ENCODE results near the gene PAM. TPM values are rescaled to one million over a fixed set of nuclear protein-coding genes. Genes with fewer than 3 reads are reported as not detected.
A peak's percentile ranks its signal among the peaks of the same experiment; 100 is the strongest.
"Not testable (repeated sequence)": the region's sequence is repeated elsewhere in the genome, so short reads cannot be mapped to it uniquely, and the experiment has no call there.

The PAM gene
- total RNA-seq, 2 donors from 2014 or later, result 66.5 to 153 TPM

- ATAC-seq (replicated peaks), result peak; percentile 73
- H3K4me3 Mint-ChIP-seq, result peak overlapping the region; percentile 81
- no peaks in the 10 kb centered on the region for H3K27me3 Mint-ChIP-seq
- peak overlapping the region; percentile 91 for H3K27ac Mint-ChIP-seq
- peaks cover 68% of the 10 kb centered on the region for H3K4me1 Mint-ChIP-seq
- H3K36me3 Mint-ChIP-seq (ENCODE audit: low read depth), result peaks cover 54% of the 10 kb centered on the region
- no peaks in the 10 kb centered on the region for H3K9me3 Mint-ChIP-seq
Observed at GRCh38 chr5:102762095-102762534, 7.0 kb downstream of the PAM start.

DNA sequence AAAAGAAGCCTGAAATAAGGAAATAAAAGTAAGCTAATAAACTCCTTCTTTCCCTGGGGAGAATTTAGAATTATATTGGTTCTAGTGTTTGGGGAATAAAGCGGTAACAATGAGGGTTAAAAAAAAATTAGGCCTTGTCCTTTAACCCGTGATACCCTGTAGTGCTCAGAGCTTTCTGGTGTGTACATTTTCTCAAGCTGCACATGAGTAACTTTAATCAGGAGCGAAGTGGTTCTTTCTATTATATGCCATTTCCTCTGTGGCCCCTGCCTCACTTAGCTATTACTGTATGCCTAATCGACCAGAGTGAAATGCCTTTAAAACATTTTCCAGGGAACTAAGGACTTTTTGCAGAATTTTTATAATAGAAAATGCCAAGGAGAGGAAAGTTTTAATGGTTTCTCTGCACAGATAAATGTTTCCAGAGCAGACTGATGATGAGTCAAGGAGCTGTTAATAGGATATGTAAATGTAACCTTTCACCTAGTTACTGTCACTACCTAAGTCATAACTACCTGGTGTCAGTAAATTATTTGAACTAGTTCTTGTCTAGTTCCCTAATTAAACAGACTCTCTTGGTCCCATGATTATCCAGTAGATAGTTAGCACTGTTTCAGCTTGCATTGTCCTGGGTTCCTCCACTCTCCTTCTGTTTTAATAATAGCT lies 7.6 kb downstream of the PAM start:
- H3K27me3 Mint-ChIP-seq, result no peaks in the 10 kb centered on the region

DNA sequence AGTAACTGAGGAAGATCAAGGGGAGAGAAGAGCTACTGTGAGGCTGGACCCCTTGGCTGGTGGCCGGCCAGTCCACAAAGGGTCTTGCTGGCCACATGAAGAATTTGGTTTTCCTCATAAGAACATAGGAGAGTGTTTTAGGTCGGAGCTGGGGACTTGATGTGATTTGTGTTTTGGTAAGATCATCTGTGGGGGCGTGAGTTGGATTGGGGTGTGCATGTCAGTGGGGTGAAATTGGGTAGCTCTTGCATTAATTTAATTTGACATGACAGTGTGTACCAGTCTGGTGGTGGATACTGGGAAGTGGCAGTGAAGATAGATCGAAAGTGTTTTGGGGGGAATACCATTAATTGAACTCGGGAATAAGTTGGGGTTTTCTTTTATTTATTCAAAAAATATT lies 8.6 kb downstream of the PAM start:
- Mint-ChIP-seq H3K9me3 (no peaks in the 10 kb centered on the region), H3K27me3 (no peaks in the 10 kb centered on the region), H3K36me3 (ENCODE audit: low read depth) (peaks cover 54% of the 10 kb centered on the region), H3K4me1 (peaks cover 68% of the 10 kb centered on the region), H3K4me3 (peak overlapping the region; percentile 81), H3K27ac (peak overlapping the region; percentile 91)
- ATAC-seq (replicated peaks), result no peak

More for the DNA sequence above, 7.6 kb downstream of the PAM start:
- Mint-ChIP-seq H3K36me3 (ENCODE audit: low read depth) (peaks cover 58% of the 10 kb centered on the region), H3K9me3 (no peaks in the 10 kb centered on the region), H3K4me1 (peaks cover 74% of the 10 kb centered on the region), H3K4me3 (peak overlapping the region; percentile 81), H3K27ac (peak overlapping the region; percentile 91)
- peak; percentile 23 for ATAC-seq (replicated peaks)

GRCh38 chr5:102764381-102765004 lies 9.4 kb downstream of the PAM start:
- no peaks in the 10 kb centered on the region for H3K9me3 Mint-ChIP-seq
- H3K4me1 Mint-ChIP-seq, result peaks cover 60% of the 10 kb centered on the region
- H3K27ac Mint-ChIP-seq, result peak overlapping the region; percentile 51
- peak overlapping the region; percentile 81 for H3K4me3 Mint-ChIP-seq
- H3K27me3 Mint-ChIP-seq, result no peaks in the 10 kb centered on the region
- H3K36me3 Mint-ChIP-seq (ENCODE audit: low read depth), result peaks cover 54% of the 10 kb centered on the region
- no peak for ATAC-seq (replicated peaks)

- peak overlapping the region; percentile 81 for H3K4me3 Mint-ChIP-seq
Observed at GRCh38 chr5:102765350-102765749, 10.2 kb downstream of the PAM start.

GRCh38 chr5:102766295-102767090 lies 11.4 kb downstream of the PAM start:
- H3K9me3 Mint-ChIP-seq, result no peaks in the 10 kb centered on the region
- peaks cover 47% of the 10 kb centered on the region for H3K4me1 Mint-ChIP-seq
- H3K36me3 Mint-ChIP-seq (ENCODE audit: low read depth), result peaks cover 54% of the 10 kb centered on the region
- H3K27ac Mint-ChIP-seq, result peak overlapping the region; percentile 10
- no peak for ATAC-seq (replicated peaks)
- no peak overlapping the region for H3K4me3 Mint-ChIP-seq
- H3K27me3 Mint-ChIP-seq, result no peaks in the 10 kb centered on the region

More at GRCh38 chr5:102765350-102765749, 10.2 kb downstream of the PAM start:
- ATAC-seq (replicated peaks), result no peak
- Mint-ChIP-seq H3K27me3 (no peaks in the 10 kb centered on the region), H3K36me3 (ENCODE audit: low read depth) (peaks cover 54% of the 10 kb centered on the region), H3K4me1 (peaks cover 55% of the 10 kb centered on the region), H3K27ac (peak overlapping the region; percentile 51), H3K9me3 (no peaks in the 10 kb centered on the region)

GRCh38 chr5:102767862-102768261 lies 12.8 kb downstream of the PAM start:
- H3K27ac Mint-ChIP-seq, result no peak overlapping the region
- peaks cover 63% of the 10 kb centered on the region for H3K36me3 Mint-ChIP-seq (ENCODE audit: low read depth)
- no peaks in the 10 kb centered on the region for H3K27me3 Mint-ChIP-seq
- ATAC-seq (replicated peaks), result peak; percentile 85
- no peak overlapping the region for H3K4me3 Mint-ChIP-seq
- peaks cover 37% of the 10 kb centered on the region for H3K4me1 Mint-ChIP-seq
- no peaks in the 10 kb centered on the region for H3K9me3 Mint-ChIP-seq

GRCh38 chr5:102770803-102771202 lies 15.7 kb downstream of the PAM start:
- peak overlapping the region; percentile 73 for H3K27ac Mint-ChIP-seq
- ATAC-seq (replicated peaks), result no peak
- no peaks in the 10 kb centered on the region for H3K27me3 Mint-ChIP-seq
- H3K9me3 Mint-ChIP-seq, result peaks cover 3% of the 10 kb centered on the region
- no peak overlapping the region for H3K4me3 Mint-ChIP-seq
- H3K36me3 Mint-ChIP-seq (ENCODE audit: low read depth), result peaks cover 50% of the 10 kb centered on the region
- H3K4me1 Mint-ChIP-seq, result peaks cover 19% of the 10 kb centered on the region

GRCh38 chr5:102771435-102771834 lies 16.3 kb downstream of the PAM start:
- peaks cover 50% of the 10 kb centered on the region for H3K36me3 Mint-ChIP-seq (ENCODE audit: low read depth)
- no peak for ATAC-seq (replicated peaks)
- no peaks in the 10 kb centered on the region for H3K27me3 Mint-ChIP-seq
- no peak overlapping the region for H3K4me3 Mint-ChIP-seq
- H3K27ac Mint-ChIP-seq, result peak overlapping the region; percentile 73
- peaks cover 3% of the 10 kb centered on the region for H3K9me3 Mint-ChIP-seq
- H3K4me1 Mint-ChIP-seq, result peaks cover 24% of the 10 kb centered on the region

DNA sequence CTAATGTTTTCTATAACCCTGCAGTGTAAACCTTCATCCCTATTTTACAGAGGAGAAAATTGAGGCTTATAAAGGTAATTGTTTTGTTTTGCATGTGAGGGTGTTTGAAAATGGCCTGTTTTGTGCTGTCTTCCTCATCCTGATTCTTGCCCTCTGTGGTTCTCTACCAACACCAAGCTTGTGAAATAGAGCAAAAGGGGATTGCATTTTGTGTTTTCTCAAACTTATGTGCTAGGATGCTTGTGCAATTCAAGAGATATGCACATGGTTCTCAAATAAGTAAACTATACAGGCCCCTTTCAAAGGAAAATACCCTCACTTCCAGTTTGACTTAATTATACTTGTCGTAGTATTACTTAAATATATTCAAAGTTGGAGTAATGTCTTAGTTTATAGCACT lies 17.2 kb downstream of the PAM start:
- peaks cover 26% of the 10 kb centered on the region for H3K4me1 Mint-ChIP-seq
- ATAC-seq (replicated peaks), result no peak
- H3K4me3 Mint-ChIP-seq, result no peak overlapping the region
- H3K27me3 Mint-ChIP-seq, result no peaks in the 10 kb centered on the region
- H3K36me3 Mint-ChIP-seq (ENCODE audit: low read depth), result peaks cover 43% of the 10 kb centered on the region
- peaks cover 3% of the 10 kb centered on the region for H3K9me3 Mint-ChIP-seq
- H3K27ac Mint-ChIP-seq, result peak overlapping the region; percentile 73

DNA sequence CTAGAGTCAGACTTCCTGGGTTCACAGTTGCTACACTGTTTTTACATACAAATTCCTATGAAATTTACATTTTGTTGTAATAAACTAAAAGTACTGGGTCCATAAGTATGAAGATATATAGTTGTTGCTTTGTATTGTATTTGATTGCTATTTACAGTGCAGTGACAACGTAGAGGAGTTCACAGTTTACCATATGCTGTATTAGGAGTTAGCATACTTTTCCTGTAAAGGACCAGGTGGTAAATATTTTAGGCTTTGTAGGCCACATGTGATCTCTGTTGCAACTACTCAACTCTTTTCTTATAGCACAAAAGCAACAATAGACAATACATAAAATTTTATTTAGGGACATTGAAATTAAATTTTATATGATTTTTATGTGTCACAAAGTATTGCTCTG lies 18.0 kb downstream of the PAM start:
- no peak overlapping the region for H3K4me3 Mint-ChIP-seq
- H3K36me3 Mint-ChIP-seq (ENCODE audit: low read depth), result peaks cover 39% of the 10 kb centered on the region
- H3K27ac Mint-ChIP-seq, result no peak overlapping the region
- H3K4me1 Mint-ChIP-seq, result peaks cover 24% of the 10 kb centered on the region
- no peak for ATAC-seq (replicated peaks)
- H3K9me3 Mint-ChIP-seq, result peaks cover 3% of the 10 kb centered on the region
- H3K27me3 Mint-ChIP-seq, result no peaks in the 10 kb centered on the region

DNA sequence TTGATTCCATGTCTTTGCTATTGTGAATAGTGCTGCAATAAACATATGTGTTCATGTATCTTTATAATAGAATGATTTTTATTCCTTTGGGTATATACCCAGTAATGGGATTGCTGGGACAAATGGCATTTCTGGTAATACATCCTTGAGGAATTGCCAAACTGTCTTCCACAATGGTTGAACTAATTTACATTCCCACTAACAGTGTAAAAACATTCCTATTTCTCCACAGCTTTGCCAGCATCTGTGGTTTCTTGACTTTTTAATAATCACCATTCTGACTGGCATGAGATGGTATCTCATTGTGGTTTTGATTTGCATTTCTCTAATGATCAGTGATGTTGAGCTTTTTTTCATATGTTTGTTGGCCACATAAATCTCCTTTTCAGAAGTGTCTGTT lies 20.7 kb downstream of the PAM start:
- not testable (repeated sequence) for H3K9me3 Mint-ChIP-seq; H3K27me3 Mint-ChIP-seq; ATAC-seq (replicated peaks)
- Mint-ChIP-seq H3K4me3 (peak overlapping the region; percentile 55), H3K27ac (peak overlapping the region; percentile 99), H3K36me3 (ENCODE audit: low read depth) (peaks cover 62% of the 10 kb centered on the region), H3K4me1 (peaks cover 44% of the 10 kb centered on the region)

DNA sequence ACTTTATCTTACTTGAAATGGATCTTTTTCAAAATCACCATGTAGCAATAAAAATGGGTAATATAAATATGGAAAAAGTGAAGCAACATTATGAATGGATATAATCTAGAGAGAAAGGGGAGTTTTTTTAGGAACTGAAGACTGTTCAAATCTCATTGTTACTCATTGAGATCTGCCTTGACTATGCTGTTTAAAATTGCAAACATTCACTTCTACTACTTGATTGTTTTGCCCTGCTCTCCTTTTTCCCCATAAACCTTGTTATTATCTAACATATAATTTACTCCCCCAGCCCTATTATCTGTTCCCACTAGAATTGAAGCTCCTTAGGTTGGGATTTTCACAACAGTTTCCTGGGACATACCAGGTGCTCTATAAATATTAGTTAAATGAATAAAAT lies 22.0 kb downstream of the PAM start:
- Mint-ChIP-seq H3K9me3 (peaks cover 3% of the 10 kb centered on the region), H3K27me3 (no peaks in the 10 kb centered on the region), H3K4me1 (peaks cover 49% of the 10 kb centered on the region), H3K27ac (peak overlapping the region; percentile 99), H3K36me3 (ENCODE audit: low read depth) (peaks cover 56% of the 10 kb centered on the region), H3K4me3 (peak overlapping the region; percentile 55)
- no peak for ATAC-seq (replicated peaks)

DNA sequence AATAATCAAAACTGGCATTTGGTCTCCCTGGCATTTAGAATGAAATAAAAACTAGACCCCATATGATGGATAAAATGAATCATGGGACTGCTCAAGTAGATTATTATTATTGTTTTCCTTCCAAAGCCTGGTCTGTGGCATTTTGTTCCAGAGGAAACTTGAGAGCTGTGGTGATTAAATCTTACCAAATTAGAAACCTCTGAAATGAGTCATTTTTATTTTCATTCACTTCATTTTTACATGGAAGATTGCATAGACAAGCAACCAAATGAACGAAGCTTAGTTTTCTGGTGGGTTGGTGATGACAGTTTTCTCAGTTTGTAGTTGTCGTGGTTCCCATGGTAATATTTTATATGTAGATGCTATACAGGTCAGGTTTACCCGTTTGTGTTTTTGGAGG lies 23.4 kb downstream of the PAM start:
- H3K27me3 Mint-ChIP-seq, result no peaks in the 10 kb centered on the region
- peak overlapping the region; percentile 79 for H3K4me3 Mint-ChIP-seq
- peak overlapping the region; percentile 99 for H3K27ac Mint-ChIP-seq
- H3K4me1 Mint-ChIP-seq, result peaks cover 57% of the 10 kb centered on the region
- peaks cover 3% of the 10 kb centered on the region for H3K9me3 Mint-ChIP-seq
- peaks cover 67% of the 10 kb centered on the region for H3K36me3 Mint-ChIP-seq (ENCODE audit: low read depth)
- ATAC-seq (replicated peaks), result peak; percentile 86
